DMS114 treated with DMSO at 0.1 percent for 48 hours (cell line): ENCODE data around the gene GSG1L.

Experiments used
- DNase-seq: peaks from one replicate; lab custom pipeline; 2025; ENCODE audit not compliant: unreplicated experiment; lab: John Stamatoyannopoulos, UW

The GSG1L gene

GRCh38 chr16:27742333-27742732, 321.2 kb downstream of the GSG1L start:
- no peak for DNase-seq

- no peak for DNase-seq
Measured at GRCh38 chr16:27740496-27741201, 322.9 kb downstream of the GSG1L start.

GRCh38 chr16:27739606-27740357, 323.7 kb downstream of the GSG1L start:
- no peak for DNase-seq

GRCh38 chr16:27738596-27738995, 324.9 kb downstream of the GSG1L start:
- DNase-seq = no peak
